Type B pancreatic cell (in vitro differentiated cells): ENCODE data around the gene C15orf62. TPM values are rescaled to one million over a fixed set of nuclear protein-coding genes. Genes with fewer than 3 reads are reported as not detected.
A peak's percentile ranks its signal among the peaks of the same experiment; 100 is the strongest.

Experiments
- DNase-seq: peaks from one replicate; pipeline ENCODE4 v3.0.0; 2021; ENCODE audit warnings: mixed read lengths; ENCODE audit not compliant: unreplicated experiment; ENCODE audit errors: extremely low spot score
- H3K27ac Mint-ChIP-seq: 2 replicates; pipeline ENCODE4 v1.8.0; 2021; ENCODE audit warnings: mild to moderate bottlenecking, mixed read lengths
- H3K27me3 Mint-ChIP-seq: 2 replicates; pipeline ENCODE4 v1.8.0; 2021; ENCODE audit warnings: mixed read lengths
- H3K36me3 Mint-ChIP-seq: 2 replicates; pipeline ENCODE4 v1.8.0; 2021; ENCODE audit warnings: mixed read lengths
- H3K4me1 Mint-ChIP-seq: one replicate; pipeline ENCODE4 v1.8.0; 2021; ENCODE audit warnings: mixed read lengths; ENCODE audit not compliant: unreplicated experiment
- H3K4me3 Mint-ChIP-seq: 2 replicates; pipeline ENCODE4 v1.8.0; 2021; ENCODE audit warnings: mild to moderate bottlenecking, mixed read lengths
- H3K9me3 Mint-ChIP-seq: 2 replicates; pipeline ENCODE4 v1.8.0; 2021; ENCODE audit warnings: mixed read lengths
- CTCF ChIP-seq: fragments of 200-600 bp; sonication (generic); conservative IDR thresholded peaks from 2 replicates; pipeline ENCODE4 v1.5.0; 2021; ENCODE audit warnings: antibody characterized with exemption, mild to moderate bottlenecking
- long read RNA-seq: library from polyadenylated mRNA; unstranded; transcript quantifications from one replicate; pipeline ENCODE4 v2.0.0, GENCODE V29; 2020
- total RNA-seq: library from RNA; stranded (reverse); gene quantifications from 2 replicates; pipeline ENCODE4 v1.2.1, GENCODE V29; 2021; ENCODE audit warnings: low replicate concordance

C15orf62 gene
- 1.1 and 1.3 TPM in 2 replicates for total RNA-seq
- long read RNA-seq, partial matches to known transcripts, result 0 of 1 reads
- long read RNA-seq, other reads (novel, unspliced or antisense), result 0 of 1 reads

- peaks cover 2% of the 10 kb centered on the region for H3K27me3 Mint-ChIP-seq
- no peak for DNase-seq
- H3K27ac Mint-ChIP-seq, result peak within 1 kb of the TSS; percentile 91
- TF ChIP-seq CTCF, result no peak
- H3K4me1 Mint-ChIP-seq, result peaks cover 27% of the 10 kb centered on the region
- peak within 1 kb of the TSS; percentile 41 for H3K4me3 Mint-ChIP-seq
- no peaks in the 10 kb centered on the region for H3K36me3 Mint-ChIP-seq
- H3K9me3 Mint-ChIP-seq, result no peaks in the 10 kb centered on the region
Observed at GRCh38 chr15:40769274-40770146, at the start of gene C15orf62. TSS of gene C15orf62 (plus strand) at chr15:40769980. CDS start at chr15:40770496, 516 bp downstream.

- DNase-seq, result no peak
- Mint-ChIP-seq H3K9me3 (no peaks in the 10 kb centered on the region), H3K4me1 (no peaks in the 10 kb centered on the region), H3K4me3 (no peak overlapping the region), H3K27me3 (no peaks in the 10 kb centered on the region), H3K27ac (no peak overlapping the region), H3K36me3 (peaks cover 5% of the 10 kb centered on the region)
- no peak for TF ChIP-seq CTCF
Observed at GRCh38 chr15:40721701-40722100, 48.1 kb upstream of the C15orf62 start.

GRCh38 chr15:40722354-40722753, 47.4 kb upstream of the C15orf62 start:
- no peak overlapping the region for H3K4me3 Mint-ChIP-seq
- H3K4me1 Mint-ChIP-seq, result no peaks in the 10 kb centered on the region

GRCh38 chr15:40722934-40723333, 46.8 kb upstream of the C15orf62 start:
- TF ChIP-seq CTCF, result no peak
- no peaks in the 10 kb centered on the region for H3K36me3 Mint-ChIP-seq

More at GRCh38 chr15:40722354-40722753, 47.4 kb upstream of the C15orf62 start:
- no peaks in the 10 kb centered on the region for H3K9me3 Mint-ChIP-seq
- H3K36me3 Mint-ChIP-seq, result peaks cover 4% of the 10 kb centered on the region
- TF ChIP-seq CTCF, result no peak
- no peak overlapping the region for H3K27ac Mint-ChIP-seq
- no peaks in the 10 kb centered on the region for H3K27me3 Mint-ChIP-seq
- no peak for DNase-seq

GRCh38 chr15:40723919-40724318, 45.9 kb upstream of the C15orf62 start:
- H3K9me3 Mint-ChIP-seq, result no peaks in the 10 kb centered on the region

More at GRCh38 chr15:40722934-40723333, 46.8 kb upstream of the C15orf62 start:
- Mint-ChIP-seq H3K4me3 (no peak overlapping the region), H3K27ac (no peak overlapping the region), H3K4me1 (no peaks in the 10 kb centered on the region), H3K27me3 (no peaks in the 10 kb centered on the region), H3K9me3 (no peaks in the 10 kb centered on the region)
- no peak for DNase-seq

More at GRCh38 chr15:40723919-40724318, 45.9 kb upstream of the C15orf62 start:
- H3K4me1 Mint-ChIP-seq, result no peaks in the 10 kb centered on the region
- H3K27me3 Mint-ChIP-seq, result no peaks in the 10 kb centered on the region
- no peak for TF ChIP-seq CTCF
- no peak overlapping the region for H3K4me3 Mint-ChIP-seq
- no peak overlapping the region for H3K27ac Mint-ChIP-seq
- peaks cover 5% of the 10 kb centered on the region for H3K36me3 Mint-ChIP-seq
- DNase-seq, result no peak
